Astrocyte of the hippocampus (primary cell): ENCODE results near the gene LRRTM4.

Experiments used
- DNase-seq: peaks from one replicate; pipeline ENCODE4 v3.0.0; 2011; ENCODE audit warnings: low read depth, low spot score

The LRRTM4 gene

DNA sequence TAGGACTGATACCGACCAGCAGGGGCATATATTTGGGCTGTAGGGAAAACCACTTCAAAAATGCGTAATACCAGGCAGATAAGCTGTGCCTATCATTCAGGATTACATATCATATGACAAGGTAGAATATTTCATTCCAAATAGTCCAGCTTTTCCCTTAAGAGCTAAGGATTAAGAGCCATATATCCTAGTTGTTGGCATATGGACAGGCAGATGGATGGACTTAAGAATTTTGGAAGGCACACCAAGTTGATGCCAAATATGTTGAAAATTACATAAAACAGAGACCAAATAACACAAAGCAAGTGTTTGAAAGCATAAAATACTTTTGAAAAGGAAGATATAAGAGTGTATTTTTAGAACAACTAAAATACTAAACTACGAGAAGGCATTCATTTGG lies 52.1 kb downstream of the LRRTM4 start:
- no peak for DNase-seq

DNA sequence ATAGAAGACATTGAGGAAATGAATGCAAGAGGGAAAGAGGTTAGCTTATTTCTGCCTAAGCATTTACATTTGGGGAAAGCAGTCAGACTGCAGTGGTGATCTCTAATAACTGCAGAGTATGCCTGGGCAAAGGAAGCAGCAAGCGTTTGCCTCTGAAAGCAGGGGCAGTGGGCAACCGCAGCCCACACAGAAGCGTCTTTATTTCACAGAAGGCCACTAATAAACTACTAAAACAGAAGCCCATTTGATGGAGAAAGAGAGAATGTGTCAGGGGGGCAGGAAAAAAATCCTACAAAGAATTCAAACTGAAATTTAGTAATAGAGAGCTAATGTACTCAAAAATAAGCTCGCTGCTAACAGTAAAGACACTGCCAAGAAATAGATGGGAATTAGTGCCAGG lies 53.1 kb downstream of the LRRTM4 start:
- no peak for DNase-seq

DNA sequence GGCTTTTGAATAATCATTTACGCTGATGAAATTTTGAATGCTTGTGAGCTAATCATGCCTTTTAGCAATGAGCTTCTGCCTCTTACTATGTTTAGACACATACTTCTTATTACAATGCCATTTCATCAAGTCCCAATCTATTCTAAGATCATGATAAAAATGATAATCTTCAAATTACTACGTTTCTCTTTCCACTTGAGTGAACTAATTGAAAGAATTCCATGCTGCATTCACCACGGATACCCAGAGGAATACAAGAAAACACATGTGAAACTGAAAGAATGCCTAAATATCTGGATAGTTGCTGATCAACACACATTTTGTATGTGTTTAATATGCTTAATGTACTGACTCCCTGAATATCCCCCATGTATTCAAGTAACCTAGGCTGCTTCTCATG lies 62.3 kb downstream of the LRRTM4 start:
- DNase-seq = no peak

DNA sequence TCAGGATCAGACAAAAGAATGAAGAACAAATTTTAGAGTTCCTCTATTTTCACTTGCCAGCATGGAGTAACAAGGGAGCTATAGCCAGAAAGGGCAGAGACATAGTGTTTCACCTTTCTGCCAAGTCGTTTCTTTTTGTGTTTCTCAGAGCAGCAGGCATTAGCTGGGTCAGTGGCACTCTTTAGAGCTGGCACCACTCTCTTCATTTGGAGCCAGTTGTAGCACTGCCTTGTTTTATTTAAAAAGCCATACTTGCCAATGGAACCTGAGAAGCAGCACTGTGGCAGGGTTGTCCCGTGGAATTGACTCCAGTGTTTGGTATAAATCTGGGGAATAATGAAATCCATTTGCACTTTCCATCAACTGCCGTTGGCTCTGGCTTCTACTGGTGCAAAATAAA lies 64.0 kb downstream of the LRRTM4 start:
- DNase-seq = no peak

- DNase-seq = no peak
Measured at GRCh38 chr2:77457665-77458064, 64.5 kb downstream of the LRRTM4 start.

DNA sequence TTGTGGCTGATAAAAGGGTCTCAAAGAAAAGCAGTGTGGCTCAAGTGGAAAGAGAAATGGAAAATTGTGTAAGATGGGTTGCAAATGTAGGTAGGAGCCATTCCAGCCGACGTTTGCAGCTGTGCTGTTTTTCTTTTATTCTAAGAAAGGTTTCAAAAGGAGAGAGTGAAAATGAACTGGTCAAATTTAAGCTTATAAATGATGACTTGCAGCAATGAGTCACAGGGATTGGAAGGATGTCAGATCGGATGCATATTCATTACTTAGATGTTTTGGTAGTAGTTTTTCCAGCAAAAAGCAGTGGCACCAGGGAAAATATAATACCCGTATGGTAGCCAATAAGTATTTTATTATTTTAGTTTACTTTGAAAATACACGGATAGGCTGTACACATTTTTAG lies 79.1 kb downstream of the LRRTM4 start:
- peak; percentile 78 for DNase-seq

- no peak for DNase-seq
Measured at GRCh38 chr2:77434880-77435279, 87.3 kb downstream of the LRRTM4 start.

DNA sequence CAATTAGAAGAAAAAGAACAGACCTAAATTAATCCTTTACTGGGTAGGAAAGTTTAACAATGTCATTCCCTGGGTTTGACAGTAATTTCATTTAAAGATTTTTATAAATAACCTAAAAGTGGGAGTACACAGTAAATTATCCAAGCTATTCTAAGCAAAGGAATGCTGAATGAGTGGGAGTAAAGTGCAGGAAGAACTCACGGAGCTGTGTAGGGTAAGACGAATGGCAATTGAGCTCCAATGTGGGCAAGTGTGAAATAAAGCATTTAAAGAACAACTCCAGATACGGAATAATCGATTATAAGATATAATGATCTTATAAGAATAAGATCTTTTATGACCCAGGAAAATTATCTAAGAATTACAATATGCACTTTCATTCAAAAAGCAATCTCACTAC lies 93.2 kb downstream of the LRRTM4 start:
- no peak for DNase-seq

- DNase-seq = no peak
Measured at GRCh38 chr2:77421971-77422370, 100.2 kb downstream of the LRRTM4 start.

DNA sequence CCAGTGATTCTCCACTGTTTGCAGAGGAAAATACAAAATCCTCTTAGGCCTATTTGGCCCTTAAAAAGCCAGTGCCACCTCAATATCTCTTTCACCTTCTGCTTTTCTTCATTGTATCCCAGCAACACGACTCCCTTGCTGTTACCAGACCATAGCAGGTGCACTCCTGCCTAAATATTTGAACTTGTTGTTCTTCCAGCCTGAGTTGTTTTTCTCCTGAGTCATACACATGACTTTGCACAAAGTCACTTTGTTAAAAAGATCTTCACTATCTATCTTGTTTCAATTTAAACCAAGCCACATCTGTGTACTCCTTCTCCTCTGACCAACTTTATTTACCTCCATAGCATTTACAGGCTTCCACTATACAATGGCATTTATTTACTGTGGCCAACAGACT lies 103.6 kb downstream of the LRRTM4 start:
- no peak for DNase-seq

- DNase-seq = no peak
Measured at GRCh38 chr2:77404189-77404588, 118.0 kb downstream of the LRRTM4 start.

DNA sequence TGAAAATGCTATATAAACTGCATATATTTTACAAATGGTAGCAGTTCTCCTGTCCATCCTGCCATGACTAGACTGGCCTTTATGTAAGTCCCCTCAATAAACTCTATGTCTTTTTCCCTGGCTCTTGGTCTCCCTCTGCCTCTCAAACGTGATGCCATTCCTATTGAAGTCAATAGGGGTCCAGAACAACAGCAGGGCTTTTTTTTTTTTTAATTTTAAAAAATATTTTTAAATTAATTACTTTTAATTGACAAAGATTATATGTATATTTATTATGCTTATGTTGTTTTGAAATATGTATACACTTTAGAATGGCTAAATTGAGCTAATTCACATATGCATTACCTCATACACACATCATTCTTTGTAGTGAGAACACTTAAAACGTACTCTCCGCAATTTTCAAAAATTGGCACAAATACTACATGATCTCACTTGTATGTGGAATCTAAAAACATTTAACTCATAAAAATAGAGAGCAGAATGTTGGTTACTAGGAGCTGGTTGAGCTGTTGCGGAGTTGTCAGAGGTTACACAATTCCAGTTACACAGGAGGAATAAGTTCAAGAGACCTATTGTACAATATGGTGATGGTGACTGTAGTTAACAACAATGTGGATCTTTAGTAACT lies 123.1 kb downstream of the LRRTM4 start:
- DNase-seq = no peak

- DNase-seq = peak; percentile 23
Measured at GRCh38 chr2:77397763-77398162, 124.4 kb downstream of the LRRTM4 start.

DNA sequence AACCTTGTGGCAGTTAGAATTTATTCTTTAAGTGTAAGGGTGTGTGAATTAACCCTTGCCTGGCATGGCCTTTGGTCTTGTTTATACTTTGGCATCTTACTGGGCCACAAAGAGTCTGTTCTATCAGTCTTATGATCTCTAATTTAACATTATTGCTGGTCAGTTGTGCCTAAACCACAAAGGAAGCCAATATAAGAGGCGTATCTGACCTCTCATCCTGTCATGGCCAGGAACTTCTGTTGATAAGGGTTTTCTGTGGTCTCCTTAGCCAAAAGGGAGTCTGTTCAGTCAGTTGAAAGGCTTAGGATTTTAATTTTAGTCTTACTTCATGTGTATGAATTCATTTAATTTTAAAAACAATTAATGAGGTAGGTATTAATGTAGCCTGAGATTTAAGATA lies 127.2 kb downstream of the LRRTM4 start:
- no peak for DNase-seq

DNA sequence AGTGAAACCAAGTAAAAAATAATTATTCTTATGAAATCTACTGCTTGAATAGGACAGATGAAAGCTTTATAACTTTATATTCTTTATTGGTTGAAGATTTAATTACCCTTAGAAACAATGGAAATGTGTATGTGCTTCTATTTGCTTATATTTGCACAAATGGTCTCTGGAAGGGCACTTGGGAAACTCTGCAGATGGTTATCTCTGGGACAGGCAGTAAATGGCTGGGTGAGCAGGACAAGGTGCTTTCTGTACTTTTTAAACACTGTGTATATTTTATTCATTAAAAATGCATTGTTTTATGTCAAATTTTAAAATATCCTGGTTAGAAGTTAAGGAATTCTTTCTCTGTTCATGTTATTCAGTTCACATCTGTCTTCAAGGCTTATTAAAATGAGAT lies 131.1 kb downstream of the LRRTM4 start:
- DNase-seq = no peak

- no peak for DNase-seq
Measured at GRCh38 chr2:77387324-77387723, 134.9 kb downstream of the LRRTM4 start.

GRCh38 chr2:77372636-77373035 lies 149.5 kb downstream of the LRRTM4 start:
- DNase-seq = no peak

GRCh38 chr2:77370511-77370910 lies 151.7 kb downstream of the LRRTM4 start:
- DNase-seq = no peak

- DNase-seq = no peak
Measured at GRCh38 chr2:77363277-77363676, 158.9 kb downstream of the LRRTM4 start.

DNA sequence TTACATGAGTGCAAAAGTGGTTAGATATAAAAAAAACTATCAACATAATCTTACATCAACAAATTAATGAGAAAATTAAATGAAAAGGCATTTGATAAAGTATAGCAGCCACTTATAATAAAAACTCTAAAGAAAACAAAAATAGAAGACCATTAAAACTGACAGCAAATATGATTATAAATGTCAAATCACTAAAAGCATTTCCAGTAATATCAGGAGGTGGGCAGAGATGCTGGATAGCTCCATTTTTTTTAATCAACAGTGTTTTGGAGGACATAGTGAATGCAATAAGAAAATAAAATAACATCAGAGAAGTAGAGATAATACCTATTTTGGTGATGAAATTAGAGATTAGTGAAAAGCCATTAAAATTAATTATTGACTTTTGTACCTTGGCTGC lies 173.4 kb downstream of the LRRTM4 start:
- DNase-seq = no peak

DNA sequence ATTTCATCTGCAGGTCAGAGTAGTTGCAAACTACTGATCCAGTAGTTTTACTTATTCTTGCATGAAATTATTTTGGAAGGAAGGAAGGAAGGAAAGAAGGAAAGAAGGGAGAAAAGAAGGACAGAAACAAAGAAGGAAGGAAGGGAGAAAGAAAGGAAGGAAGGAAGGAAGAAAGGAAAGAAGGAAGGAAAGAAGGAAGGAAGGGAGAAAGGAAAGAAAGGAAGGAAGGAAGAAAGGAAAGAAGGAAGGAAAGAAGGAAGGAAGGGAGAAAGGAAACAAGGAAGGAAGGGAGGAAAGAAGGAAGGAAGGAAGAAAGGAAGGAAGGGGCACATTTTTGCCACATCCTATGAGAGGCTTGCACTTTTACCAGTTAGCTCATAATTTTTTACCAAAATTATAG lies 186.2 kb downstream of the LRRTM4 start:
- DNase-seq = no peak

GRCh38 chr2:77328134-77328931 lies 193.8 kb downstream of the LRRTM4 start:
- DNase-seq = no peak

DNA sequence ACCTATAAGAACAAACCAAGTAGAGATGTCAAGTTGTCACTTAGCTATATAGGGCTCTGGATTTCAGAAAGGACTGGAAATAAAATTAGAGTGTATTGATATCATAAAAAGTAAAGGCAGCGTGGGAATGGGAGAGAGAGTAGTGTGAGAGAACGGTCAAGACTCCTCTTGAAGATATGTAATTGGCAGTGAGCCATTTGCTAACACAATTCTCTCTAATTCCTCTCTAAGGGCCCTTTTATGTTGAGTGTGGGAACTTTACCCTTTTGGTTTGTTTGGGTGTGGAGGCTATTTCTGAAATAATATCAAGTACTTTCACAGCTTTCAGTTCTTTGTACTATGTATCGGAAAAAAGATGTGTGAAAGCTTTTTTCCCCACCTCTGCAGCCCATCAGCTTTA lies 196.8 kb downstream of the LRRTM4 start:
- DNase-seq = no peak

DNA sequence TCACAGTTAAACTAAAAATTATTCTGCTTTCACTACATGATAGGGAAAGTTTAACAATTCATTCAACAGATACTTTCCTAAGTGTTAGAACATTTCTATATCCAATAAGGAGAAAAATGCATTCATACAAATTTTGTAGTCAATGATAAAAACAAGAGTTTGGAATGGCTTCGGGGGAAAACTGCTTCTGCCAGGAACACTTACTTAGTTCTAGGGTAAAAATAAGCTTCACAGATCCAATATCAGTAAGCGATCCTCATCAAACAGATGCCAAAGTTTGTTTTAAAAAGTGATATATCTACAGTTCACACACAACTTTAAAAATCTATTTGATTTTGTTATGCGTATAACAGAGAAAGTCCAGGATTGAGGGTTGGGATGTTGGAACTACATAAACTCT lies 199.7 kb downstream of the LRRTM4 start:
- DNase-seq = no peak
